Fibroblast of the aortic adventitia (primary cell): ENCODE results near the gene CPOX. TPM values are rescaled to one million over a fixed set of nuclear protein-coding genes. Genes with fewer than 3 reads are reported as not detected.

Source experiments
- DNase-seq: peaks from one replicate; pipeline ENCODE4 v3.0.0-alpha.2; 2010; ENCODE audit warnings: low read depth
- H3K4me3 ChIP-seq: 2 replicates; pipeline ENCODE4 v1.5.1; 2011; ENCODE audit warnings: low read depth, mild to moderate bottlenecking, control low read depth, low read length, moderate library complexity
- CTCF ChIP-seq: IDR thresholded peaks from 2 replicates; pipeline ENCODE4 v1.5.1; 2011; ENCODE audit warnings: mild to moderate bottlenecking, low read length, control low read depth, inconsistent platforms; ENCODE audit not compliant: insufficient read depth
- total RNA-seq: library from RNA; depleted of rRNA; stranded (reverse); fragments of >200 nt; gene quantifications from 2 replicates; pipeline ENCODE4 v1.2.3, GENCODE V29; 2012; ENCODE audit warnings: low replicate concordance

The CPOX gene
- total RNA-seq, 1 donor: 22.6 TPM

- TF ChIP-seq CTCF: no peak
- DNase-seq: no peak
- no peak overlapping the region for H3K4me3 ChIP-seq
These were observed 7.8 kb upstream of the CPOX start for GRCh38 chr3:98601180-98601579.

DNA sequence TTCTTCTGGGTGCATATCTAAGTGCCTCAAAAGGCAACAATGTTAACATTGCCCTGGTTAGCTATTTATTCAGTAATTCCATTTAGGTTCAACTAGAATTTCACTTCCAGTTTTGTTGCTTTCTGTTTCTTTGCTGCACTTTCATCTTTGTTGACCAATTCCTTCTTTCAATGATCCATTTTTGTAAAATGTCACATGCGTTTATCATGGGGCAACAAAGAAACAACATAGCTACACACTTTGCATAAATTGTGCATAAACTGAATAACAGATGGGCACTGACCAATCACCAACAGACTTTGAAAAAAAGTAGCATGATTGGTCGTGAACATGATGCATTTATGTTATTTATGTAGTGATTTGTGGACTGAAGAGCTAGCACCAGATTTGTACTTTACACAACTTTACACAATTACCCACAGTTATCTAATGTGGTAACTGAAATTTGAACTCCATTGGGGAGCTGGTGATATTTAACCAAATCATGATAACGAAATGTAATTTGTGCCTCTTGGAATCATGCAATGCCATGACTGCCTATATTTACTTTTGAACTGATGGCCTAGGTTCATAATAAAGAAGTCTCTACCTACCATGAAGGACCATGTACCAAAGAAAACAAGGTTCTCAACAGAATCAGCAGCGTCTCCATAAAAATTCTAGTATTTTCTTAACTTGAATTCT, 7.1 kb upstream of the CPOX start:
- DNase-seq: no peak
- H3K4me3 ChIP-seq: no peak overlapping the region

GRCh38 chr3:98599647-98600411, 6.4 kb upstream of the CPOX start:
- no peak for TF ChIP-seq CTCF
- DNase-seq: no peak

More for the DNA sequence above, 7.1 kb upstream of the CPOX start:
- no peak for TF ChIP-seq CTCF

GRCh38 chr3:98598492-98598891, 5.1 kb upstream of the CPOX start:
- no peak for DNase-seq
- H3K4me3 ChIP-seq: no peak overlapping the region
- TF ChIP-seq CTCF: no peak

More at GRCh38 chr3:98599647-98600411, 6.4 kb upstream of the CPOX start:
- no peak overlapping the region for H3K4me3 ChIP-seq

DNA sequence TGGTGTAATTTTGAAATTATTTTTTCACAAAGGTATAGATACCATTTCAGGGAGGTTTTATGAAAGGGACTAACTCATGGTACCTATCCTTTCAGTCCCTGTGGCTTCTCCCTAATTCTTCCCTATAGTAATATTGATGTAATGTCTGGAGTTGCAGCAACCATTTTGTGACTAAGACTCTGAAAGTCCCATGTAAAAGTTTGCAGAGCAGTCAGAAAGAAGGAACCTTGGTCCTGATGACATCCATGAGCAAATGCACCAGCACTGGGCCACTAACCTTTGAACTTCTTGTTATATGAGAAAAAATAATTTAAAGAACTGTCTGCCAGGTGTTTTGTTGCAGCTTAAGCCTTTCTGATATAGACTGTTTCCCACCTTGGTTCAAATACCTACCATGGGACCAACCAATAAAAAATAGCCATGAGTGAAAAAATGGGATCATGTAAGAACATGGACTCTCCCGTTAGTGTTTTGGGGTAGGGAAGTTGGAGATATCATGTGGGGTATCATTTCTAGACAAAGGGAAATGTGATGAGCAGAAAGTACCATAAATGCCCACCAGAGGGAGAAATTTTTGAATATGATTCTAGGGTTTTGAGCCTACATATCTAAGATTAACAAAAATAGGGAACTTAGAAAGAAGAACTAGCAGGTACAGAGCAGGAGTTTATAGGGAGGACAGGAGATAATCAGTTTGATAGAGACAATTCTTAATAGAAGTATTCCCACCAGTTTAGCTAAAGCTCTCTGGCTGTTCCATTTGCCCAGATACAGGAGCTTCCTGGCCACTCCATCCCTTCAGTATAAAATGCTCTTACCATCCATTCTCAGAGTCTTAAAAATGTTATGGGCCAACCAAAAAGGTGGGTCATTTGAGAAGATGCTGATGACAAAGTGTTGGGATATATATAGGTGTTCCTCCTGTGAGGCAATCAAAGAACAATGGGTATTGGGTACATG, 3.4 kb upstream of the CPOX start:
- no peak overlapping the region for H3K4me3 ChIP-seq
- peak; percentile 69 for TF ChIP-seq CTCF
- DNase-seq: peak; percentile 55

DNA sequence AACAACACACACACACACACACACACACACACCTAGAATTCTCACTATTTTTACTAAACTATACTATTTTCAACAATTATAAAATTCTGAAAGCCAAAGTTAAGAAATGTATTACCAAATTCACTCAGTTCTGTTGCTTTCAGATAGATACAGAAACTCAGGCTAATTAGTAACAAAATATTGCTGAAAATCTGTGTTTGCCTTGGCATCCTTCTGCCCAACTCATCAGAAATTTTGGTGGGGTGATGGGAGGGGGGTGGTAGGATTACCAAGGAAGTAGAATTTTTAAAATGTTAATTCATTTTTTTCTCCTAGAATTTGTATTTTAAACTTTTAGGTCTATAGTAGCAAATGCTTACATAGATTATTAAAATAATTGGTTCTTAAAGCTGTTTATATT, 2.7 kb upstream of the CPOX start:
- no peak overlapping the region for H3K4me3 ChIP-seq
- no peak for TF ChIP-seq CTCF
- DNase-seq: no peak
